ENCODE data around the gene CD300LD.

- TF ChIP-seq CTCF (IDR thresholded peaks at IDR 0.05): no peak
- TF ChIP-seq POLR2AphosphoS5 (IDR thresholded peaks at IDR 0.05): no peak
These were observed 30.5 kb downstream of the CD300LD start for GRCh38 chr17:74561586-74561985.

Measured in prostate gland (tissue), 2 donors.